Measurements from ENCODE around the gene TRIM44.
"Not testable (repeated sequence)": the region's sequence is repeated elsewhere in the genome, so short reads cannot be mapped to it uniquely, and the experiment has no call there.

The TRIM44 gene

DNA sequence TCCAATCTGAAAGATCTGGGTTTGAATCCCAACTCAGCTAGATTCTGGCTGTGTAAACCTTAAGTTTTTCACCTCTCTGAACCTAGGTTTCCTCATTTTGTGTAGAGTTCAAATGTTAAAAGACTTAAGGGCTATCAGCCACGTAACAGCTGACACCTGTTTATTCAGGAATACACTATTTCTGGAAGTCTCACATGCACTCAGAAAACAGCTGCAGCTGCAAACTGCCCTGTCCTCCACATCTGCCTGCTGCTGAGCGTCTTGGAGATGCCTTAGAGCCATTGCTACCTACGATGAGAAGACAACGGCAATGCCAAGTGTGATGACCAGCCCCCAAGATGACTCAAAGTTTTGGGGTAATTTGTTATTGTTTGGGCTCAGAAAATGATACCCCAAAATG, 6.7 kb upstream of the TRIM44 start:
- Histone ChIP-seq H3K4me3 (ENCODE audit: low read length in 2 of 2) (no peak overlapping the region), H3K36me3 (ENCODE audit: control insufficient read depth in 2 of 2, insufficient read depth in 2 of 2, low read length in 2 of 2) (no peaks in the 10 kb centered on the region), H3K4me1 (ENCODE audit: control insufficient read depth, insufficient read depth, low read length) (no peaks in the 10 kb centered on the region), H3K27ac (ENCODE audit: low read length) (no peak overlapping the region), H3K9me3 (ENCODE audit: control insufficient read depth in 2 of 2, low read length in 2 of 2) (no peaks in the 10 kb centered on the region), H3K27me3 (ENCODE audit: control insufficient read depth in 1 of 2, insufficient read depth in 2 of 2, low read length in 2 of 2) (peaks cover 0 to 9% of the 10 kb centered on the region in 2 donors), H3K9ac (ENCODE audit: low read length in 2 of 2) (no peak overlapping the region)

- Histone ChIP-seq H3K36me3 (ENCODE audit: control insufficient read depth in 2 of 2, insufficient read depth in 2 of 2, low read length in 2 of 2) (no peaks in the 10 kb centered on the region), H3K9ac (ENCODE audit: low read length in 2 of 2) (no peak overlapping the region), H3K27ac (ENCODE audit: low read length) (no peak overlapping the region), H3K4me1 (ENCODE audit: control insufficient read depth, insufficient read depth, low read length) (peaks cover 9% of the 10 kb centered on the region), H3K9me3 (ENCODE audit: control insufficient read depth in 2 of 2, low read length in 2 of 2) (no peaks in the 10 kb centered on the region), H3K27me3 (ENCODE audit: control insufficient read depth in 1 of 2, insufficient read depth in 2 of 2, low read length in 2 of 2) (peaks cover 0 to 6% of the 10 kb centered on the region in 2 donors), H3K4me3 (ENCODE audit: low read length in 2 of 2) (no peak overlapping the region)
Observed at GRCh38 chr11:35658020-35658948, 4.3 kb upstream of the TRIM44 start.

GRCh38 chr11:35661534-35661933, 1.0 kb upstream of the TRIM44 start:
- H3K27me3 ChIP-seq (ENCODE audit: control insufficient read depth in 1 of 2, insufficient read depth in 2 of 2, low read length in 2 of 2), result no peaks in the 10 kb centered on the region
- peak overlapping the region; percentile 89 for H3K27ac ChIP-seq (ENCODE audit: low read length)
- H3K4me1 ChIP-seq (ENCODE audit: control insufficient read depth, insufficient read depth, low read length), result peaks cover 12% of the 10 kb centered on the region
- H3K9ac ChIP-seq (ENCODE audit: low read length in 2 of 2), result peak overlapping the region; percentile 82 to 96
- H3K9me3 ChIP-seq (ENCODE audit: control insufficient read depth in 2 of 2, low read length in 2 of 2), result no peaks in the 10 kb centered on the region
- H3K4me3 ChIP-seq (ENCODE audit: low read length in 2 of 2), result peak overlapping the region; percentile 89 to 98
- H3K36me3 ChIP-seq (ENCODE audit: control insufficient read depth in 2 of 2, insufficient read depth in 2 of 2, low read length in 2 of 2), result no peaks in the 10 kb centered on the region

- Histone ChIP-seq H3K4me1 (ENCODE audit: control insufficient read depth, insufficient read depth, low read length) (peaks cover 12% of the 10 kb centered on the region), H3K36me3 (ENCODE audit: control insufficient read depth in 2 of 2, insufficient read depth in 2 of 2, low read length in 2 of 2) (no peaks in the 10 kb centered on the region), H3K9ac (ENCODE audit: low read length in 2 of 2) (peak overlapping the region; percentile 82 to 96), H3K27ac (ENCODE audit: low read length) (peak overlapping the region; percentile 89), H3K4me3 (ENCODE audit: low read length in 2 of 2) (peak overlapping the region; percentile 89 to 98), H3K9me3 (ENCODE audit: control insufficient read depth in 2 of 2, low read length in 2 of 2) (no peaks in the 10 kb centered on the region), H3K27me3 (ENCODE audit: control insufficient read depth in 1 of 2, insufficient read depth in 2 of 2, low read length in 2 of 2) (no peaks in the 10 kb centered on the region)
Observed at GRCh38 chr11:35662061-35662648, 420 bp upstream of the TRIM44 start.

DNA sequence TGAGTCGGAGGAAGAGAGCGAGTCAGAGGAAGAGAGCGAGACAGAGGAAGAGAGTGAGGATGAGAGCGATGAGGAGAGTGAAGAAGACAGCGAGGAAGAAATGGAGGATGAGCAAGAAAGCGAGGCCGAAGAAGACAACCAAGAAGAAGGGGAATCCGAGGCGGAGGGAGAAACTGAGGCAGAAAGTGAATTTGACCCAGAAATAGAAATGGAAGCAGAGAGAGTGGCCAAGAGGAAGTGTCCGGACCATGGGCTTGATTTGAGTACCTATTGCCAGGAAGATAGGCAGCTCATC, 780 bp downstream of the TRIM44 start:
- H3K36me3 ChIP-seq (ENCODE audit: control insufficient read depth in 2 of 2, insufficient read depth in 2 of 2, low read length in 2 of 2), result no peaks in the 10 kb centered on the region
- no peaks in the 10 kb centered on the region for H3K9me3 ChIP-seq (ENCODE audit: control insufficient read depth in 2 of 2, low read length in 2 of 2)
- no peaks in the 10 kb centered on the region for H3K27me3 ChIP-seq (ENCODE audit: control insufficient read depth in 1 of 2, insufficient read depth in 2 of 2, low read length in 2 of 2)
- H3K9ac ChIP-seq (ENCODE audit: low read length in 2 of 2), result peak overlapping the region; percentile 82 to 96
- peak overlapping the region; percentile 89 for H3K27ac ChIP-seq (ENCODE audit: low read length)
- H3K4me1 ChIP-seq (ENCODE audit: control insufficient read depth, insufficient read depth, low read length), result peaks cover 12% of the 10 kb centered on the region
- H3K4me3 ChIP-seq (ENCODE audit: low read length in 2 of 2), result peak overlapping the region; percentile 89 to 98

DNA sequence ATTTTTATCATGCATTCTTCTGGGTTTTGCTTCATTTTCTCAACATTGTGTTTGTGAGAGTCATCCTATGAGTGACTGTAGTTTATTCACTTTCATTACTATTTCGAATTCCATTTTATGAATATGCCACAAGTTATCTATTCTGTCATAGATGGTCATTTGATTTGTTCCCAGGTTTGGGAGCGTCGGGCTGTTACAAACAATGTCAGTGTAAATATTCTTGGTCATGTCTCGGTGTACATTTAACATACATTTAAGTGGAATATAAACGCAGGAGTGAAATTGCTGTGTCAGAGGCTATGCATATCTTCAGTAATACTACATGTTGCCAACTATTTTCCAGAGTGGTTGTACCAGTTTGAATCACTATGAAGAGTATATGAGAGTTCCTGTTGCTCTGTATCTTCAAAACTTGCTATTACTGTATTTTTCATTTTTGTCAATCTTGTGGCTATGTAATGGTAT, 2.4 kb downstream of the TRIM44 start:
- no peak overlapping the region for H3K9ac ChIP-seq (ENCODE audit: low read length in 2 of 2)
- no peaks in the 10 kb centered on the region for H3K36me3 ChIP-seq (ENCODE audit: control insufficient read depth in 2 of 2, insufficient read depth in 2 of 2, low read length in 2 of 2)
- H3K4me3 ChIP-seq (ENCODE audit: low read length in 2 of 2), result peak overlapping the region in 1 of 2 donors; percentile 89
- H3K4me1 ChIP-seq (ENCODE audit: control insufficient read depth, insufficient read depth, low read length), result peaks cover 12% of the 10 kb centered on the region
- no peaks in the 10 kb centered on the region for H3K27me3 ChIP-seq (ENCODE audit: control insufficient read depth in 1 of 2, insufficient read depth in 2 of 2, low read length in 2 of 2)
- H3K27ac ChIP-seq (ENCODE audit: low read length), result no peak overlapping the region
- H3K9me3 ChIP-seq (ENCODE audit: control insufficient read depth in 2 of 2, low read length in 2 of 2), result no peaks in the 10 kb centered on the region

- H3K9ac ChIP-seq (ENCODE audit: low read length in 2 of 2), result no peak overlapping the region
- peaks cover 7% of the 10 kb centered on the region for H3K4me1 ChIP-seq (ENCODE audit: control insufficient read depth, insufficient read depth, low read length)
- H3K4me3 ChIP-seq (ENCODE audit: low read length in 2 of 2), result no peak overlapping the region
- H3K36me3 ChIP-seq (ENCODE audit: control insufficient read depth in 2 of 2, insufficient read depth in 2 of 2, low read length in 2 of 2), result no peaks in the 10 kb centered on the region
- no peaks in the 10 kb centered on the region for H3K9me3 ChIP-seq (ENCODE audit: control insufficient read depth in 2 of 2, low read length in 2 of 2)
- H3K27me3 ChIP-seq (ENCODE audit: control insufficient read depth in 1 of 2, insufficient read depth in 2 of 2, low read length in 2 of 2), result no peaks in the 10 kb centered on the region
- no peak overlapping the region for H3K27ac ChIP-seq (ENCODE audit: low read length)
Observed at GRCh38 chr11:35667257-35667656, 4.7 kb downstream of the TRIM44 start.

- H3K4me3 ChIP-seq (ENCODE audit: low read length in 2 of 2); H3K27me3 ChIP-seq (ENCODE audit: control insufficient read depth in 1 of 2, insufficient read depth in 2 of 2, low read length in 2 of 2); H3K27ac ChIP-seq (ENCODE audit: low read length); H3K9ac ChIP-seq (ENCODE audit: low read length in 2 of 2); H3K9me3 ChIP-seq (ENCODE audit: control insufficient read depth in 2 of 2, low read length in 2 of 2); H3K36me3 ChIP-seq (ENCODE audit: control insufficient read depth in 2 of 2, insufficient read depth in 2 of 2, low read length in 2 of 2); H3K4me1 ChIP-seq (ENCODE audit: control insufficient read depth, insufficient read depth, low read length): not testable (repeated sequence)
Observed at GRCh38 chr11:35668350-35668749, 5.8 kb downstream of the TRIM44 start.

DNA sequence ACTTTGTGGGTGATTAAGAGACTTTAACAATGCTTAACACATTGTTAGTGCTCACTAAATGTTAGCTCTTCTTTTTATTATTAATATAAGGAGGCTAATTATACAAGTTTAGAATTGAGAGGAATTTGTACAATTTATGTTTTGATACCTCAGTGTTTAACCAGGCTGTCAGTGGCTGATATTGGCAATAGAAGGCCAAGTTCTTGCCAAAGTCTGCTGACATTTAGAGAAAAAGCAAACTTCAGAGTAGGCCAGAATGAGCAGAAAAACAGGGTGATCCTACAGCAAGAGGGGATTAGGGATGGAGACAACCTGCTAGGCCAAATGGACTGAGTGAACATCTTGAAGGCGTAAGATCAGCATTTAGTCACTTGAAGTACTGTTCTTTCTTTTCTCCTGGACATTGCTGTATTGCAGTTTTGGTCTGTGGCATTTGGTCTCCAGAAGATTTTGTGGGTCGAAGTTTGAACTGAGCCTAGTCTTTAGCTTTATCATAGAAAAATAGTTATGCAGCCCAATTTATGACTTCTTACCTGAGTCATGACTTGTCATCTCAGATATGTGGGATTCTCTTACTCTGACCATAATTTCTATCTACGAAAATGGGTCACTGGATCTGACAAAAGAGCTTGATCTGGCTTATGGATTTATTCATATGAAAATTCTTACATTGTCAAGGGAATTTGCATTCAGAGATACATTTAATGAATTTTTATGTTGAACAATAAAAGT, 9.0 kb downstream of the TRIM44 start:
- Histone ChIP-seq H3K9ac (ENCODE audit: low read length in 2 of 2) (no peak overlapping the region), H3K9me3 (ENCODE audit: control insufficient read depth in 2 of 2, low read length in 2 of 2) (no peaks in the 10 kb centered on the region), H3K4me3 (ENCODE audit: low read length in 2 of 2) (no peak overlapping the region), H3K27me3 (ENCODE audit: control insufficient read depth in 1 of 2, insufficient read depth in 2 of 2, low read length in 2 of 2) (no peaks in the 10 kb centered on the region), H3K36me3 (ENCODE audit: control insufficient read depth in 2 of 2, insufficient read depth in 2 of 2, low read length in 2 of 2) (no peaks in the 10 kb centered on the region), H3K27ac (ENCODE audit: low read length) (no peak overlapping the region), H3K4me1 (ENCODE audit: control insufficient read depth, insufficient read depth, low read length) (peaks cover 4% of the 10 kb centered on the region)

DNA sequence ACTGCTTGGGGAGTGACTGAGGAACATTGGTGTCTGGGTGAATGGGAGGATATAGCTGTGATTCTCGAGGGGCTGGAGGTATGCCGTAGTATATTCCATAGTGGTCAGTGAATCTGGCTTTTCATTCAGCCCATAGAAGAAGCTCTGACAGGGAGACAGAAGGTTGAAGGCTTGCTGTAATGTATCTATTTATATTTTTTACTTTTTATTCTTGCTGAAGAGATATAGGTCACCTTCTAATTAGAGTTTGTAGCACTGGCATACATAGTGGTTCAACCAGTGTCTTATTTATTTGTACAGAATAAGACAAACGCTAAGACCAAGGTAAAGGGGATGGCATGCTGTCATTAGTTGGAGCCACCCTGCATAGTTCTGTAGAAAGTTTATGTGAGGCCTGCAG, 10.0 kb downstream of the TRIM44 start:
- H3K9me3 ChIP-seq (ENCODE audit: control insufficient read depth in 2 of 2, low read length in 2 of 2), result no peaks in the 10 kb centered on the region
- H3K9ac ChIP-seq (ENCODE audit: low read length in 2 of 2), result no peak overlapping the region
- no peak overlapping the region for H3K4me3 ChIP-seq (ENCODE audit: low read length in 2 of 2)
- H3K27ac ChIP-seq (ENCODE audit: low read length), result no peak overlapping the region
- no peaks in the 10 kb centered on the region for H3K27me3 ChIP-seq (ENCODE audit: control insufficient read depth in 1 of 2, insufficient read depth in 2 of 2, low read length in 2 of 2)
- no peaks in the 10 kb centered on the region for H3K36me3 ChIP-seq (ENCODE audit: control insufficient read depth in 2 of 2, insufficient read depth in 2 of 2, low read length in 2 of 2)
- H3K4me1 ChIP-seq (ENCODE audit: control insufficient read depth, insufficient read depth, low read length), result peaks cover 4% of the 10 kb centered on the region

Measured in stomach smooth muscle (tissue), 2 donors.